ENCODE data around the gene JARID2. TPM values are rescaled to one million over a fixed set of nuclear protein-coding genes. Genes with fewer than 3 reads are reported as not detected.

JARID2 gene
- total and polyA plus RNA-seq, 11 donors = 3.5 to 12.2 (median 7.5) TPM

DNA sequence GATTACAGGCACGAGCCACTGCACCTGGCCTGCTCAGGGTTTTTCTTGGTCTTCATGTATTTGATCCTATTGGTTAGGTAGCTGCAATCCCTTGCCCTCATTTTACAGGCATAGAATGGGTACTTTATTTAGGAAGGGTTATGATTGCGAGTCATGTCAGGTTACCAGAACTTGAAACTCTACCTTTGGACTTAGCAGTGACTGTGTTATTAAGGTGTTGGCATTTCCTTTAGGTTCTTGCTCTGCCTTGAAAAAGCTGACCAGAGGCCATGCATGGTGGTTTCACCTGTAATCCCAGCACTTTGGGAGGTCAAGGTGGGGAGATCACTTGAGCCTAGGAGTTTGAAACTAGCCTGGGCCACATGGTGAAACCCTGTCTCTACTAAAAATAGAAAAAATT, 24.5 kb downstream of the JARID2 start:
- Histone ChIP-seq H3K27ac (no peak overlapping the region), H3K4me3 (no peak overlapping the region), H3K4me1 (peaks cover 17 to 66% (median 53%) of the 10 kb centered on the region in 12 donors), H3K36me3 (peaks cover 0 to 3% (median 0%) of the 10 kb centered on the region in 9 donors), H3K9me3 (no peaks in the 10 kb centered on the region), H3K27me3 (no peaks in the 10 kb centered on the region)
- TF ChIP-seq POLR2A (IDR thresholded peaks at IDR 0.05) (no peak), CTCF (IDR thresholded peaks at IDR 0.05) (no peak)
- WGBS, 4 donors = 96 to 100% (median 98%) methylated on average over 2 of the region's 2 CpGs
- intact Hi-C loops (cut with DNase I) = no loop called here
- ATAC-seq (no peak), DNase-seq (no peak)

DNA sequence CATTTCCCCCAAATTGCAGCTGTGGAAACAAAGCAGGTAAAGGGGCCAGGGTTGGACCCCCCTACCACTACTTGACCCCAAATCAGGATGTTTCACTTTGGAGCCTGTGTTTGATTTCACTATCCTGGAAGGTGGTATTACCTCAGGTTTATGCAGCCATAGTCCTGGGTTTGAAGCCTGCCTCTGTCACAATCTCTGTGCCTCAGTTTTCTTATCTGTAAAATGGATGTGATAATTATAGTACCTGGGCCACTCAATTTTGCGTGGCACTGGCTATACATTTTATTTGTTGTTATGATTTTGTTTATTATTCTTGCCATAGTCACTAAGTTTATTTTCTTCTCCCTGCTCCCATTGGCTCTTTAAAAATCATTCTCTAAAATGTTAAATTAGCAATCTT, 26.7 kb downstream of the JARID2 start:
- 96 to 98% (median 96%) methylated on average over 1 of the region's 1 CpG for WGBS, 4 donors

GRCh38 chr6:15274692-15275387, 29.0 kb downstream of the JARID2 start:
- peaks cover 0 to 56% (median 32%) of the 10 kb centered on the region in 12 donors for H3K4me1 ChIP-seq
- intact Hi-C loops (cut with DNase I) = no loop called here

More for the DNA sequence above, 26.7 kb downstream of the JARID2 start:
- Histone ChIP-seq H3K27me3 (no peaks in the 10 kb centered on the region), H3K4me3 (no peak overlapping the region), H3K4me1 (peaks cover 0 to 64% (median 45%) of the 10 kb centered on the region in 12 donors), H3K27ac (no peak overlapping the region), H3K9me3 (no peaks in the 10 kb centered on the region), H3K36me3 (peaks cover 0 to 3% (median 0%) of the 10 kb centered on the region in 9 donors)
- intact Hi-C loops (cut with DNase I) = no loop called here
- no peak for TF ChIP-seq POLR2A (IDR thresholded peaks at IDR 0.05)
- no peak for TF ChIP-seq CTCF (IDR thresholded peaks at IDR 0.05)
- DNase-seq (no peak), ATAC-seq (no peak)

More at GRCh38 chr6:15274692-15275387, 29.0 kb downstream of the JARID2 start:
- H3K4me3 ChIP-seq = no peak overlapping the region
- DNase-seq (no peak), ATAC-seq (peak in 3 of 4 donors; percentile 28 to 48 (median 42))
- H3K9me3 ChIP-seq = no peaks in the 10 kb centered on the region
- TF ChIP-seq POLR2A (IDR thresholded peaks at IDR 0.05) (no peak), CTCF (IDR thresholded peaks at IDR 0.05) (peak in 8 of 12 donors; percentile 14 to 46 (median 28))
- 71 to 77% (median 73%) methylated on average over 2 of the region's 2 CpGs for WGBS, 4 donors
- H3K36me3 ChIP-seq = peaks cover 0 to 3% (median 0%) of the 10 kb centered on the region in 9 donors
- H3K27me3 ChIP-seq = no peaks in the 10 kb centered on the region
- no peak overlapping the region for H3K27ac ChIP-seq

Measured in heart left ventricle (tissue), 16 donors.